Measurements from ENCODE around the gene TEX29.

TEX29 gene

DNA sequence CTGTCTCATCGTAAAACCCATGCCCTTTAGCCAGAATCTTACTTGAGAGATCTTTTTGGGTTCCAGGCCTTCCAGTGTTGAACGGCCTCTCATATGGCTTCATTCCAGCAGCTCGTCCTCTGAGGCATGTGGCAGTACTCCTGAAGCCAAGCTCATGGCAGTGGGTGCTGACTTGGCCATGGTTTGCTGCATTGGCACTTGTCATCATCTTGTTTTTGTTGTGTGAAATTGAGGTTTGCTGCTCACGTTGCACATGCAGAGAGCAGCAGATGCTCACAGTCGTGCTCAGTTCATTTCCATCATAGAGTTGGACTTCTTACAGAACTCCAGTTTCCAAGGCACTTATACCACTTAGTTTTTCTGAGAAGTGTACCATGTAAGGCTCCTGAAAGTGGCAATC lies 14.9 kb downstream of the TEX29 start:
- H3K4me3 ChIP-seq (ENCODE audit: low read length), result no peak overlapping the region
- TF ChIP-seq ZNF274 (IDR thresholded peaks at IDR 0.05; ENCODE audit: low read depth, low read length), result no peak

DNA sequence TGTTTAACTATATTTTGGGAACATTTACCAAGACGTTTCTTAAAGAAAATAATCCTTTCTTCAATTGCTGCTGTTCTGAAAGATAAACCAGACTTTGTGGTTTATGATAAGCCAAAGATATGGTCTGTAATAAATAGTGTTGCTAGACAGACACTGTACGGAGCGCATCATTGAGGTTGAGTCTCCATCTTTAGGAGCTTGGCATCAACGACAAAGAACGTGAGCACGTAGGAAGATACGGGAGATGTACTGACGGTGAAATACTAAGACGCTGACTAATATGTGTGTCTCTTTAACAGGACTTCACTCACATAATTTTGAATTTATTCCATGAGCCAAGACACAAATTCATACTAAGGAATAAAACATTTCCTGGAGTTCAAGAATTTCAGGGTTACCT lies 16.2 kb downstream of the TEX29 start:
- H3K4me3 ChIP-seq (ENCODE audit: low read length), result no peak overlapping the region
- no peak for TF ChIP-seq ZNF274 (IDR thresholded peaks at IDR 0.05; ENCODE audit: low read depth, low read length)

DNA sequence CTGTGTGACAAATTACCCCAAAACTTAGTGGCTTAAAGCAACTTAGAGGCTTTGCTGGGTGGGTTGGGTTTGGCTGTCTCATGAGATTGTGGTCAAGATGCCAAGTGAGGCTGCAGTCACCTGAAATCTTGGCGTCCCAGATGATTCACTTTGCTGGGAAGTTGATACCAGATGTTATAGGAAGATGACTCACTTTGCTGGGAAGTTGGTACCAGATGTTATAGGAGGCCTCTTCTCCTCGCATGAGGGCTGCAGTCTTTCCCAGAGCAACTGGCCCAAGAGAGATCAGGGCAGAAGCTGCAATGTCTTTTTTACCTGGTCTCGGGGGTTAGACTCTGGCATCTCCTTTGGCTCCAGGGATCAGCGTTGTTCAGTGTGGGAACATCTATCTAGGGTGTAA lies 16.8 kb downstream of the TEX29 start:
- H3K4me3 ChIP-seq (ENCODE audit: low read length), result no peak overlapping the region
- no peak for TF ChIP-seq ZNF274 (IDR thresholded peaks at IDR 0.05; ENCODE audit: low read depth, low read length)

DNA sequence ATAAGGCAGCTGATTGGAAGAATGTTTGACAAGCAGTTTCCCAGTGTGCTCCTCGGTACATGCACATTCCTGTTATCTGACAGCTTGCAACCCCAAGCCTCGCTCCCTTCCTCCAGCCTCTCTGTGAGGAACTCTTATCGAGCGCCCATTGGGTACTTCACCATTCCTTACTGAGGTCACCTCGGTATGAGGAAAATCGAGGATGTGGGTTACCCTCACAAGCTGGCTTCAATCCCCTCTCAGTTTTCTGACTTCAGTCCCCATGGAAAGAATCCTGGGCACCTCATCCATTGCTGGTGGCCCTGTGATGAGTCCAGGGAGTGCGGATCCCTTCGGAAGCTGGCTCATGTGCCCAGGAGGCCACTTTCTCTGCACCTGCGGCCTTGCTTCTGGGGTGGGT lies 17.3 kb downstream of the TEX29 start:
- no peak overlapping the region for H3K4me3 ChIP-seq (ENCODE audit: low read length)
- no peak for TF ChIP-seq ZNF274 (IDR thresholded peaks at IDR 0.05; ENCODE audit: low read depth, low read length)

DNA sequence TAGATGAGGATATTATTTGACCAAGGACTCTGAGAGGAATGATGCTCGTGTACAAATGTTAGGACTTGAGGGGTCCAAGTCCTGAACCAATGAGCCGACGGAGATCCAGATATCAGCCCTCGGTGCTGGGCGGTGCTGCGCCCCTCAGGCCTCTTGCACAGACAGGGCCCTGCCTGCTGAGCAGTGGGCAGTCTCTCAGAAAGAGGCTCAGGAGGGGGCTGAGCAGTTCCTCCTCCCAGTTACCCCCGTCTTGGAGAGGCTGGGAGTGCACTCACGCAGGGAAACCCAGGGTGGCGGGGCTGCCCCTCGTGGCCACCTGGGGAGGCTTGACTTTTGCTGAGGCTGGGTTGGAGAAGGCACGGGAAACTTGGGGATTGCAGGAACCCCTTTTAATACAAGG lies 18.4 kb downstream of the TEX29 start:
- TF ChIP-seq ZNF274 (IDR thresholded peaks at IDR 0.05; ENCODE audit: low read depth, low read length), result no peak
- no peak overlapping the region for H3K4me3 ChIP-seq (ENCODE audit: low read length)

DNA sequence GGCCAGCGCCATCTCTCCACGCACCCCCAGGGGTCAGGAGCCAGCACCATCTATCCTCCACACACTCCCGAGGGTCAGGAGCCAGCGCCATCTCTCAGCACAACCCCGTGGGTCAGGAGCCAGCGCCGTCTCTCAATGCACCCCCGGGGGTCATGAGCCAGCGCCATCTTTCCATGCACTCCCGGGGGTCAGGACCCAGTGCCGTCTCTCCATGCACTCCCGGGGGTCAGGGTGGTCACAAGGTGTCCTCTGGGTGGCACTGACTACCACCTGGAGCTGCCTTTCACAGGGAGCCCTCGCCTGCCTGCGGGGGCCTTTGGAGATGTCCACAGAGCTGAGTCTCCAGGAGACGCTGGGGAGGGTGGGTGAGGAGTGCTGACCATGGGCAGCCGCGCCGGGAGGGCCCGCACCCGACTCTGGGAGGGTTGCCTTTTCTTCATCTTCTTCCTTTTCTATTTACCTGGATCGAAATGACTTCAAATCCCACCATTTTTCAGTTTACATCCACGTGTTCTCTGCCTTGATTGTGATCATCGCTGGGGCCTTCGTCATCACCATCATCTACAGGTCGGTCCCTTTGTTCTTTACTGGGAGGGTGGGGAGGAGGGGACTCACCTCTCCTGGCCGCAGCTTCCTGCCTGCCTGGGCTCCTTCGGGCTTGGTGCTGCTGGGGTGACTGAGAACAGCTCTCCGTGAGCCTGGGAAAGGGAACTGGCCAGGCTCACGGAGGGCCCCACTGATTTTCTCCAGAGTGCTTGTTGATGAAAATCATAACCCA lies 19.1 kb downstream of the TEX29 start:
- no peak overlapping the region for H3K4me3 ChIP-seq (ENCODE audit: low read length)
- TF ChIP-seq ZNF274 (IDR thresholded peaks at IDR 0.05; ENCODE audit: low read depth, low read length), result no peak

DNA sequence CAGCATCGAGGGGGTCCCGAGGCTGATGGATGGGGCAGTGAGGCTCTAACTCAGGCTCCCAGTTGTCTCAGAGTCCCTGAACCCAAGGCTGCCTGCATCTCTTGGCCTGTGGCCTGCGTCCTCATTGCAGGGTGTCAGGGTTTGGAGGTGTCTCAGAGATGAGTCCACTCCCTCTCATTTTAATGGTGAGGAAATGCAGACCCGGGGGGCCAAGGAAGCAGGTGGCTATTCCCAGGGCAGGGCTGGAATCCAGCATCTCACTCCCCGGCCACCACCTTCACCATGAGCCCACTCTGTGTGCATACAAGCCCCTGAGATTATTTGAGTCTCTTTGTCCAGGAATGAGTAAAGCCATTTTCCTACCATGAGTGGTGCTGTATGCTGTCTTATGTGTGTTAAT lies 21.4 kb downstream of the TEX29 start:
- H3K4me3 ChIP-seq (ENCODE audit: low read length), result no peak overlapping the region
- TF ChIP-seq ZNF274 (IDR thresholded peaks at IDR 0.05; ENCODE audit: low read depth, low read length), result no peak

DNA sequence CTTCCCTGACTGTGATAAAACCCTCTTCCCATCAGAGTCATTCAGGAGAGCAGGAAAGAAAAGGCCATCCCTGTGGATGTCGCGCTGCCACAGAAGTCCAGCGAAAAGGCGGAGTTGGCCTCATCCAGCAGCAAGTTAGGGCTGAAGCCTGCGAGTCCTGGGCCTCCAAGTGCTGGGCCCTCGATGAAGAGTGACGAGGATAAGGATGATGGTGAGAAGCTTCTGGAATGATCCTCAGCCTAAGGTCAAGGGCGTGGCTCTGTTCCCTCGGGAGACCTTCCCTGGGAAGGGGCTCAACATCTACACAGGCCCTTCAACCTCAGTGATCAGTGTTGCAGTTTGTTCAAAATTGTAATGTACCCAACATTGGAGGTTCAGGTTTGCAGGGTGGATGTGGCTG lies 22.3 kb downstream of the TEX29 start:
- no peak for TF ChIP-seq ZNF274 (IDR thresholded peaks at IDR 0.05; ENCODE audit: low read depth, low read length)
- no peak overlapping the region for H3K4me3 ChIP-seq (ENCODE audit: low read length)

DNA sequence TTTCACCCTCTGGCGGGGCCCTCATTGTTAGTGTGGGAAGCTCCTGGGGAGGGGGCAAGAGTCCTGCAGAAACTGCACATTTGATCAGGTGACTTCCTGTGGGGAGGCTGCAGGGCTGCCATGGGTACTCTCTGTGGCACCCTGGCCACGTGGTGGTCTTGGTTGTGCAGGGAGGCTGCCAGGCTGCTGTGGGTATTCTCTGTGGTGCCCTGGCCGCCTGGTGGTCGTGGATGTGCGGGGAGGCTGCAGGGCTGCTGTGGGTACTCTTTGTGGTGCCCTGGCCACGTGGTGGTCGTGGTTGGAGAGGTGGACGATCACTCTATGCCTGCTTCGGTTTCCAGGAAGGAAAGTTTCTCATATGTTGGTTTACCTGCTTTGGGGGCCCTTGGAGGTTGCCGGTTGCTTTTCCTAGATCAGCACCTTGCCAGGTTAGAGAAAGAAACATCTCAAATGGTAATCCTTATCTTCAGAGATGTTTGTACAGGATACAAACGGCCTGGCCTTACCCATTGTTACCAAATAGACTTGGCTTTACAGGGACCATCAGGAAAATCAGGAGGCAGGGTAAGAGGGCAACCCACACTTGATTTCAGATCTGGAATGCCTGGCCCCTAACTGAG lies 22.9 kb downstream of the TEX29 start:
- no peak overlapping the region for H3K4me3 ChIP-seq (ENCODE audit: low read length)
- no peak for TF ChIP-seq ZNF274 (IDR thresholded peaks at IDR 0.05; ENCODE audit: low read depth, low read length)

DNA sequence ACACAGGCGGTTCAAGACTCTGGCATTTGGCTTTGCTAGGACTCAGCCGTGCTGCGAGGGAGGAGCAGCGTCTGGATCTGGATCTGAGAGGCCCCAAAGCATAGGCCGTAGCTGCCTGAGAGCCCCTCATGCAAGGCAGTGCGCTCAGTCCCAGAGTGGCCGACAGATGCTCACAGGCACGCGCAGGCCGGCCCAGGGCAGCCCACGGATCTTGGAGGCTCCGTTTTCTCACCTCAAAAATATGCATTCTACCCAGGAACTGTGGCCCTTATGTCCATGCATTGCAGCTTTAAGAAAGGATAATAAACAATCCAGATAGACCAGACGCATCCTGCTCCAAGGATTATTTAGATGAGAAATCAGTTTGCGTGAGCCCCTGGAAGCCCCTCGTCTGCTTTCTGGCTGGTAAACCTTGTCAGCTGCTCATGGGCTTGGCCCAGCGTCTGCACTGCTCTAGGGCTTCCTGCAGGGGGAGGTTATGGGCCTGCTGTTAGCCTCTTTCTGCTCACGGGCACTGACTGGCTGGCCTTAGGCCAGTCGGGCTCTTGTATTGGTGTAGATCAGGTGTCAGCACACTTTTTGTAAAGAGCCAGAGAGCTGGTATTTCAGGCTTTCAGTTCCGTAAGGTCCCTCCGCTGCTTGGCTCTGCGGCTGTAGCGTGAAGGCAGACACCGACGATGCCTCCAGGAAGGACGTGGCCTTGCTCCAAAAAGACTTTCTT lies 24.2 kb downstream of the TEX29 start:
- no peak overlapping the region for H3K4me3 ChIP-seq (ENCODE audit: low read length)
- no peak for TF ChIP-seq ZNF274 (IDR thresholded peaks at IDR 0.05; ENCODE audit: low read depth, low read length)

DNA sequence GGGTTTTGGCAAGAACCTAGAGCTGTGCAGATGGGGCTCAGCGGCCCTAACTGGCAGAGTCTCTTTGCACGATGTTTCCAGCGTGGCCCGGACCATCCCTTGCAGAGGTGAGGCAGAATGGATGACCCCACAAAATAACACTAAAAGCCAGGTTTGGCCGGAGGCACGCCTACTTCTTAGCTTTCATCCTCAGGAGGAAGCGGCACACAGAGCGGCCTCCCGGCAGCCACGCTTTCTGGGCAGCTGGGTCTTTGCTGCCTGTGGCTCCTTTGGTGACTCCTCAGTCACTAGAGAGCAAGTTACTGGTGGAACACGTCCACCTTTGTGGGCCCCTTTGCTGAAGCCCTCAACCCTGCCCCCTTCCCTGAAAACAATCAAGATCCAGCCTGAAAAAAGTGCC lies 25.2 kb downstream of the TEX29 start:
- H3K4me3 ChIP-seq (ENCODE audit: low read length), result no peak overlapping the region
- no peak for TF ChIP-seq ZNF274 (IDR thresholded peaks at IDR 0.05; ENCODE audit: low read depth, low read length)

DNA sequence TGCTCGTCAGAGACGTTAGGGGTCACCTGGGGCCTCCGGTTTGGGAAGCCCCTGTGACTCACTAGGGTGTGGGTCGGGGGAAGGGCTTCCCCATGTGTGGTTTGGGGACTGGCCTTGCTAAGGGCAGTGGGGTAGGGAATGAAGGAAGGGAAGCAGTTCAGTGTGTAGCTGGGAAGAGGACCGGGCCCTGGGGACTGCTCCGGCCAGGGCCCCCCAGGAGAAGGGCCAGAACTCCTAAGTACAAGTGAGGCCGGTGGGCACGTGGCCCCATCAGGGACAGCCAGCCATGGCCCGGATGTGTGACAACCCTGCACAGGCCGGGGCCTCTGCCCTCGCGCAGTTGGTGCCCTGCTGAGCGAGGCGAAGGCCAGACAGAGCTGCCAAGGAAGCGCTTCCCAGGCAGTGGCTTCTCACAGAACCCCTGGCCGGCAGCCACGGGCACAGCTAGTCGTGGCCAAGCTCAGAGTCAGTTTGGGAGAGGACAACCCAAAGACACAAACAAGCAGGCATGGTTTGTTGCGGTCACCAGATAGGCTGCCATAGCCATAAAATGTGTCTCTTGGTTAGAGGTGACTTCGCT lies 25.7 kb downstream of the TEX29 start:
- TF ChIP-seq ZNF274 (IDR thresholded peaks at IDR 0.05; ENCODE audit: low read depth, low read length), result no peak
- H3K4me3 ChIP-seq (ENCODE audit: low read length), result no peak overlapping the region

DNA sequence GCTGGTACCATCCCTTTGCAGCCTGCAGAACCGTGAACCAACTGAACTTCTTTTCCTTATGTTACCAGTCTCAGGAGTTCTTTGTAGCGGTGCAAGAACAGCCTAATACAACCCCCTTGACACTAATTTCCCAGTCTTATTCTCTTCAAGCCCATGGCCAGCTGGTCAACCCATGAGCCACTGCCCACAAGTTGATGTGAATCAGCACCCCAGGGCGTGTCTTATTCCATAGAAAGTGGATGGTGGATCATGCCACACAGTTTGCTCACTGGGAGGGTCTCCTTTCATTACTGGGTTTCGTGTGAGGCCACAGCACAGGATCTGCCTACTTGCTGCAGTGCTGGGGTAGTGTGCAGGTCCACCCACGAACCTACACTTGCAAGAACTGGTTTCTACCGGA lies 27.0 kb downstream of the TEX29 start:
- TF ChIP-seq ZNF274 (IDR thresholded peaks at IDR 0.05; ENCODE audit: low read depth, low read length), result no peak
- H3K4me3 ChIP-seq (ENCODE audit: low read length), result no peak overlapping the region

DNA sequence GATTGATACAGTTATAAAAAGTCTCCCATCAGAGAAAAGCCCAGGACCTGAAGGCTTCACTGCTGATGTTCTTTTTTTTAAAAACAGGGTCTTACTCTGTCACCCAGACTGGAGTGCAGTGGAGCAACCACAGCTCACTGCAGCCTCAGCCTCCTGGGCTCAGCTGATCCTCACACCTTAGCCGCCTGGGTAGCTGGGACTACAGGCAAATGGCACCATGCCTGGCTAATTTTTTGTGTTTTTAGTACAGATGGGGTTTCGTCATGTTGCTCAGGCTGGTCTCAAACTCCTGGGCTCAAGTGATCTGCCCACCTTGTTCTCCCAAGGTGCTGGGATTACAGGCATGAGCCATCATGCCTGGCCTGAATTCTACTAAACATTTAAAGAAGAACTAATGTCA lies 33.1 kb downstream of the TEX29 start:
- H3K4me3 ChIP-seq (ENCODE audit: low read length), result no peak overlapping the region
- TF ChIP-seq ZNF274 (IDR thresholded peaks at IDR 0.05; ENCODE audit: low read depth, low read length), result no peak

DNA sequence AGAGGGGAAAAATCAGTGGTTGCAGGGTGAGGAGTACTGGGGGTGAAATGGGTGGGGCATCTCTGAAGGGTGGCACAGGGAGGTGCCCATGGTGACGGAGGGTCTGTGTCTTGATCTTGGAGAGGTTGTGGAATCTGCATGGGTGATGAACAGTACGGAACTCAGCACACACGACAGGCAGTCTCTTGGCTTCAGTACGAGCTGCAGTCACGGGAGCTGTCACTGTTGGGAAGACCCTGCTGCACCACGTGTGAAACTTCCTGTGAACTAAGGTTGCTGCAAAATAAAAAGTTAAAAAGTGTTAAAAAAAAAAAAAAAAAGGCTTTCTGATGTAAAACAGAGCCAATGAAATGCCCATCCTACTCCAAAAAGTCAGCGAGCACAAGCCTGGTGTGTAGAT lies 34.3 kb downstream of the TEX29 start:
- H3K4me3 ChIP-seq (ENCODE audit: low read length), result no peak overlapping the region
- no peak for TF ChIP-seq ZNF274 (IDR thresholded peaks at IDR 0.05; ENCODE audit: low read depth, low read length)

All from GM08714 (cell line).